D341Med (cell line): ENCODE data around the gene ERG28.

Source experiments
- DNase-seq: peaks from one replicate; pipeline ENCODE4 v3.0.0; 2012; ENCODE audit warnings: low spot score

ERG28 gene

GRCh38 chr14:75658957-75659356, 1.7 kb downstream of the ERG28 start:
- DNase-seq = no peak

DNA sequence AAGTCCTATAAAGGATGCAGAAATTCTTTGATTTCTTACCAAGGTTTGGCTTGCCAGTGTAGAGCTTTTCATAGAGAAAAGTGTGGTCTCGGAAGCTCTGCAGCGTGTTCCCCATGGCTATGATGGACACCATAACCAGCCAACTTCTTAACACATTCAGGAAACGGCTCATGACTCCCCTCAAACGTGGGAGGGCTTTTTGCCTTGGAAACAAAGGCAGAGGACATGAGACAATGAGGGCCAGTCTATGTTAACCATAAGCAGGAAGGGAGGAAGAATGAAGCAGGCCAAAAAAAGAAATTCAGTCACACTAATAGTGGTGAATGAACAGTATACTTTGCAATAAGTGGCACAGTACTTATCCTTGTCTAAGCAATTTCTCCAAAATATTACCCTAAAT, 3.3 kb downstream of the ERG28 start:
- DNase-seq = no peak

DNA sequence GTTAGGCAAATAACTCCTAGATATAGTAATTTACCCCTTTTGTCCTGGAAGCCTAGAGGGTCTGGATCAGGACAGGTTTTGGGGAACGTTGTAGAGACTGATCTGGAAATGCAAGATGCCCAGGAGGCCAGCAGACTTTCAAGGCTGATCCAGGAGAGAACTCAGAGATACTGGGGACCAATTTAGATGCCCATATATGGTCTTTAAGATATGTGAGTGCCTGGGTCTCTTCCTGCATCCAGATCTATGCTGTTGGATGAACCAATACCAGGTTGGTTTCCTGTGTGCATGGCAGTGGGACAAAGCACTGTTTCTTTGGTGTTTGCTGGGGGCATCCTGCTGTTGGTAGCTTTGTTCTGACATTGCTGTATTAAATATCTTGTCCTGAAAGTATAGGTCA, 5.4 kb downstream of the ERG28 start:
- no peak for DNase-seq

GRCh38 chr14:75654127-75654732, 6.4 kb downstream of the ERG28 start:
- peak; percentile 84 for DNase-seq

DNA sequence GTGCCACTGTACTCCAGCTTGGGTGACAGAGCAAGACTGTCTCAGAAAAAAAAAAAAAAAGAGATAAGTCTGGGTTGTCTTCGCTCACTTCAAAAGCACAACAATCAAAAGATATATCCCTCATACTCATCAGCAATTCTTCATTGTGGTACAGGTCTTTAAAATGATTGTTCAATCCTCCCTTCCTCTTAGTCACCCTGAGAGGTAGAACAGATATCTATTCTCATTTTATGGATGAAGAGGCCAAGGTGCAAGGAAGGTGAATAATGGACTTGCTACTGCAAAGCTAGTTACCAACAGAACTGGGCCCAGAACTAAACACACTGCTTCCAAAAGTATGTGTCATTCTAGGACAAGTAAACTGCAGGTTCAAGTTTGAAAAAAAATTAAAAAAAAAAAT, 7.1 kb downstream of the ERG28 start:
- DNase-seq = no peak

DNA sequence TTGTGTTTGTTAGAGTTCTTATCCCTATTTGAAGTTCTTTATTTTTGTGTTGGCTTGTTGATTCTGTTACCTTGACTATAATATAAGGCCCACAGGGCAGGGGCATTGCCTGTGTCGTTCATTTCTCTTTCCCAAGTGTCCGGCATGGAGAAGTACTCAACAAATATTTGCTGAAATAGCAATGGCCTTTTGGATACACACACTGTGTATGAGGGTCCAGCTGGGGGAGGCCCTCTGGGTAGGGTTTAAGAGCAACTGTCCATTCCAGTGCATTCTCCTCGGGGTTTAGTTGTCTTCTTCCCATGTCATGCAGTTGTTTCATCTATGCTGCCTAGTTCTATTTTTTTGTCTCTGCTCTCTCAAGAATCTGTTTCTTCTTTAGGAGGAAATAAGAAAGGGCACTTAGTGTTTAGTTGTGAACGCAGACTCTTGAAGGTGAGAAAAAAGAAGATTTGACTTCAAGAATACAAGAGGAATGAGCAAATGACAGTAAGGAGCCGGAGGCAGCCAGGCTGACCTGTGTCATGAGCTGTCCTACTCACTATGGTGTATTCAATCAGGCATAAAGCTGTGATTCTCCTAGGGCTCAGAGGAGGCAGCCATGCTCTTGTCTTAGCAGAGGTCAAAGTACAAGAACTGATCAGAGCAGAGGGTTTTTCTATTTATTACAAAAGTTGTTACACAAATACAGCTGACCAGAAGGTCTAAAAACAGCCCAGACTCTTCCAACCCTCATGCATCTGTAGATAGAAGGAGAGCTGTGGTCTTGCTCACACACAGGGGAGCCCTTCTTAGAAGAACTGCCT, 10.2 kb downstream of the ERG28 start:
- DNase-seq = no peak

DNA sequence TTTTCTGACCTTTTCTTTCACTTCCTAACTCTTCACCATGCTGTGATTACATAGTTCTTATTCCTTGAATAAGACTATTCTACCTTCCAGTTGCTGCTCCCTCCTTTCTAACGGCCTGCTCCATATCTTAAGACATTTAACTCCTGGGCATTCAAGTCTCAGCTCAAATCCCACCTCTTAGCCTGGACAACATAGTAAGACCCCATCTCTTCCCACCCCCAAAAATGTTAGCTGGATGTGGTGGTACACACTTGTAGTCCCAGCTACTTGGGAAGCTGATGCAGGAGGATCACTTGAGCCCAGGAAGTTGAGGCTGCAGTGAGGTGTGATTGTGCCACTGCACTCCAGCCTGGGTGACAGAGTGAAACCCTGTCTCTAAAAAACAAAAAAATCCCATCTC, 10.9 kb downstream of the ERG28 start:
- DNase-seq = no peak

DNA sequence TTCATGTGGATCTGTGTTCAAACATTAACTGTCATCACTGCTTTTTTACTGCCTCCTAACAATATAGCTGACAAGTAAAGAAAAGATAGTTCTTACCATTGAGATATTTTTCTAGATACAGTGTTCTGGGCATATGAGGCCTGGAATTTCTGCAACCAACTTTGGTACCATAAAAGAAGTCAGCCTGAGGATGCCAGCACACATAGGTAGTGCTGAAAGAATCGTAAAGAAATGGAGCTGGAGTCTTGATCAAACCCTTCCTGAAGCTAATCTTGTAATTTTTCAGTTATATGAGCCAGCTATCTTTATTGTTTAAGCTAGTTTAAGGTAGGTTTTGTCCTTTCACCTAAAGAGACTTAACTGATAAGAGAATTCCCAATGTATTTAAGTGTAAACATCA, 11.3 kb downstream of the ERG28 start:
- DNase-seq = no peak

DNA sequence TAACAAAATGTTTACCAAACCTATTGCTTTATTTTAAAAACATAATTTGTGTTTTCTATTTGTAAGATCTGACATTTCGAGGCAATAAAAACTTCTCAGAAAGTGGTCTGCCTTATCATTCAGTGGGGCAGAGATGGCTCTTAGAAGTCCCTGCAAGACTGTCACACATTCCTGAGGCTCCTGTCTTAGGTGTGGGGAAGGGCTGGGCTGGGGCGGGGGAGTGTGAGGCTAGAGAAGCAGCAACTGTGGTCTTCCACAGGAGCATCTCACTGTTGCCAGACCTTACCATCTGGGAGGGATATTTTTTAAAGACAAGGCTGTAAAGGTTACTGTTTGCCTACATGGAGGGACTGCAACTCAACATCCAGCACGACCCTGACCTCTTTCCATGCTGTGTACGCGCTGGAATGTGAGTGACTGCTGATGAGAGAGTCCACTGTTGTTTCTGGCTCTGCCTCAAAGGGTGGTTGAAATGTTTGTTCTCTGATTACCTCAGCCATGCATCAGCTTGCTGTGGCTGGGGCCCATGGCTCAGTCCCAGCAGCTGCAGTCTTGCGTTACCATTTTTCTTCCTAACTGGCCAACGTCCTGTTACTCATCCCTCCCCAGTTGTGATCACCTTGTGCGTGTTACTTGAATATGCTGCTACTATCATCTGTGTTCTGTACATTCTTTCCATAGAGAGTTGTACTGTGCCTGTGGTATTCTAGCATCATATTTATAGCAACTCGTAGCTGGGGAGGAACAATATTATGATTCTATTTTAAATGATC, 12.4 kb downstream of the ERG28 start:
- no peak for DNase-seq

DNA sequence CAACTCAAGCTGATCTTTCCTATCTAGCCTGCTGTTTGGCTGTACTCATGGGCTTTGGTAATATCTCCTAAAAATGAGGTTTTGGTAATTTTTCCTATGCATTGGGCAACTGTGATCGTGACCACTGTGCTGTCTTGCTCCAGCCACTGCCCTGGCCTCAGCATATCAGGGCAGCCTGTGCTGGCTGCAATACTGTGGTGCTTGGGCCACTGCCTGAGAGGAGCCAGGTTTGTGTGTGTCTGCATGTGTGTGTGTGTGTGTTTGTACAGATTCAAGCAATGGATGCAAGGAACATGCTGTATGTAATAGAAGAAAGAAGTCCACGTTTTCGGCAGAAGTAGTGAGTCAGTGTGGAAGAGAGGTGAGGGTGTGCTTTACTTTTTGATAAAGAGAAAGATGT, 13.0 kb downstream of the ERG28 start:
- DNase-seq = no peak

- DNase-seq = no peak
Measured at GRCh38 chr14:75646762-75647161, 13.9 kb downstream of the ERG28 start.

DNA sequence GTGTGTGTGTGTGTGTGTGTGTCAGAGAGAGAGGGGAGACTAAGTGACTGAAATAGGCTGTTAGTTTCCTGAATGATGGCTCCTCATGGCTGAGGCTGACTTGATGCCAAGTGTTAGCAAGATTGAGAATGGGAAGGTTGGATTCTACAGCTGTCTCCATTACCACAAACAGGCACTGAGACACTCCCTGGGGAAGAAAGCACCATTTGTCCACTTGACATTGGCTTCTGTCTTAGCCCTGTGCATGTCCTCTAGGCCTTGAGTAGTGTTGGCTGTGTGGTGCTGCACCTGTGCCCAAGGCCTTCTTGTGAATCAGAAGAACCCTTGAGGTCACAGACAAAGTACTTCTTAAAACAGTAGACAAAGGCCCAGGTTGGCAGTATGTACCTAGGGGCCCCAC, 15.6 kb downstream of the ERG28 start:
- no peak for DNase-seq

GRCh38 chr14:75643985-75644384, 16.7 kb downstream of the ERG28 start:
- DNase-seq = no peak

DNA sequence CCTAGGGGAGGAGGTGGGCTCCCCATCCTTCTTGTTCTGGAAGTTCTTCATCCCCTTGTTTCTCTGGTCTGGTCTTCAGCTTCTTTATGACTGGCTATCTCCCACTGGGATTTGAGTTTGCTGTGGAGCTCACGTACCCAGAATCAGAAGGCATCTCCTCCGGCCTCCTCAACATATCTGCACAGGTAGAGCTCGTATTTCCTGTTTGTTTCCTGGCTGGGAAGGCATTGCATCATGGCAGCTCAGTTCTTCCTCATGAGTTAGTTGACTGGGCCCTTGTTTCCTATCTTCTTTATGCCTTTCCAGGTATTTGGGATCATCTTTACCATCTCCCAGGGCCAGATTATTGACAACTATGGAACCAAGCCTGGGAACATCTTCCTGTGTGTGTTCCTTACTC, 19.8 kb downstream of the ERG28 start:
- DNase-seq = no peak

GRCh38 chr14:75636100-75636692, 24.5 kb downstream of the ERG28 start:
- peak; percentile 71 for DNase-seq

DNA sequence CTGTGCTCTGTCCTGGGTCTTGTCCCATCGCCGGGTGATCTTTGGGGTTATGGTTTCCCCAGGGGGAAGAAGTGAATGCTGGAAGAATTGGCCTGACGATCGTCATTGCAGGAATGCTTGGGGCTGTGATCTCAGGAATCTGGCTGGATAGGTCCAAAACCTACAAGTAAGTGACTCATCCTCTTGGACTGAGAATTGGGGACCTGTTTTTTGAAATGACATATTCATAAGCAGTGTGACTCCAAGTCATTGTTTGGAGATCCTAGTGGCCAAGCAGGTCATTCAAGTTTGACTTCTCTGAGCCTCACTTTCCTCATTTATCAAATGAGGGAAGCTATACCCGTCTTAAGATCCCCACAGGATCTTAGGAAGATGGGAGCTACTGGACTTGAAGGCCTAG, 25.8 kb downstream of the ERG28 start:
- DNase-seq = no peak

DNA sequence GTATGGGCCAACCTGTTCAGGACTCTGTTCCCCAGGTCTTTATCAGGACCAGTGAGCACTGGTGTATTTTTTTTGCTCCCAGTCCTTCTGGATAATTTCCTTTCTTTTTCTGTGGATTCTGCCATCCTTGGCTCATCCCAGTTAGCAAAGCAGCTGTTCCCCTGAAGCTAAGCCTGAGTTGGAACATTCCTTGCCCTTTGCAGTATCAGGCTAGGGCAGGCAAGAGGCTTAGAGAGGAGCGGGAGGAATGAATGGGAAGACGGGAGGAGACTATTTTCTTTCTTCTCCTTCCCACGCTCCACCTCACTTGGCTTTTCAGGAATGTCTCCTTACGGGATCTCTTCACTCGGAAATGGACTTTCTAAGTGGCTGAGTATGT, 29.2 kb downstream of the ERG28 start:
- no peak for DNase-seq

- no peak for DNase-seq
Measured at GRCh38 chr14:75630695-75631452, 29.8 kb downstream of the ERG28 start.

GRCh38 chr14:75628816-75629215, 31.9 kb downstream of the ERG28 start:
- no peak for DNase-seq

DNA sequence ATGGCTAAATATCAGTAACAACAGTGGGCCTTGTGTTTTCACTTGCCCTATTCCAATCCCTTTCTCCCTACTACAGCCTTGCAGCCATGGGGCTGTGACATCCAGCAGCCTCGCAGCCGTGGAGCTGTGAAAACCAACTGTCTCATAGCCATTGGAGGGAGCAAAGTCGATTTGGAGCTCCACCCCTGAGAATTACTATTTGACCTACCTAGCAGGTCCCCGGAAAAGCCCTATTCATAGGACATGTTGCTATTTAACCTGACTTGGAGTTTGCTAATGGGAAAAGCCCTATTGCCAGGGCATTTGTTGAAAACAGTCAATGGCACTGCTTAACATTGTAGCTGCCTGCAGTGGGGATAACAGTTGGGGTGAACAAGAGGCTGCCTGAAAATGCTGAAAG, 33.3 kb downstream of the ERG28 start:
- no peak for DNase-seq

- DNase-seq = no peak
Measured at GRCh38 chr14:75626863-75627262, 33.8 kb downstream of the ERG28 start.

GRCh38 chr14:75626396-75626795, 34.3 kb downstream of the ERG28 start:
- DNase-seq = no peak
